HT1080 (cell line): ENCODE results near the gene DYNLT2B. TPM values are rescaled to one million over a fixed set of nuclear protein-coding genes. Genes with fewer than 3 reads are reported as not detected.
"Not testable (repeated sequence)": the region's sequence is repeated elsewhere in the genome, so short reads cannot be mapped to it uniquely, and the experiment has no call there.

Source experiments
- DNase-seq: peaks from one replicate; pipeline ENCODE4 v3.0.0-alpha.2; 2015; ENCODE audit warnings: low read depth
- small RNA-seq: library from RNA; depleted of rRNA; stranded (forward); fragments of <200 nt; gene quantifications from one replicate; pipeline ENCODE3, GENCODE V24; 2014
- total RNA-seq: library from RNA; depleted of rRNA; stranded (reverse); fragments of >200 nt; shearing (Covaris generic); gene quantifications from 2 replicates; pipeline ENCODE4 v1.2.3, GENCODE V29; 2014; rRNA removed

Gene DYNLT2B
- total RNA-seq, 1 experiment from 2014 or later: 5.3 TPM

- no peak for DNase-seq
These were observed 44.4 kb downstream of the DYNLT2B start for GRCh38 chr3:196273655-196274054.

GRCh38 chr3:196272826-196273225 is 45.2 kb downstream of the DYNLT2B start:
- no peak for DNase-seq

GRCh38 chr3:196270499-196270898 is 47.5 kb downstream of the DYNLT2B start:
- DNase-seq: no peak

GRCh38 chr3:196268284-196269163 is 49.5 kb downstream of the DYNLT2B start:
- DNase-seq: peak; percentile 85

- DNase-seq: no peak
These were observed 54.2 kb downstream of the DYNLT2B start for GRCh38 chr3:196263819-196264218.

GRCh38 chr3:196260784-196261183 is 57.3 kb downstream of the DYNLT2B start:
- DNase-seq: no peak

GRCh38 chr3:196255776-196256175 is 62.3 kb downstream of the DYNLT2B start:
- no peak for DNase-seq

- no peak for DNase-seq
These were observed 63.4 kb downstream of the DYNLT2B start for GRCh38 chr3:196254376-196255283.

GRCh38 chr3:196251918-196252317 is 66.1 kb downstream of the DYNLT2B start:
- no peak for DNase-seq

GRCh38 chr3:196246612-196247308 is 71.3 kb downstream of the DYNLT2B start:
- DNase-seq: peak; percentile 100

- DNase-seq: not testable (repeated sequence)
These were observed 73.9 kb downstream of the DYNLT2B start for GRCh38 chr3:196244166-196244565.

- DNase-seq: no peak
These were observed 76.3 kb downstream of the DYNLT2B start for GRCh38 chr3:196241704-196242103.

Small RNAs within 50 kb of the gene (small RNA-seq; reads per million reads assigned to genes)
- gene AC069257.2 (not detected), gene RNU6-910P (not detected)

Other genes starting within 250 kb of the DYNLT2B start
- gene TFRC, start 236.2 kb downstream of the DYNLT2B start, total RNA-seq: 408 and 410 TPM in 2 replicates
- not detected in 2 replicates for gene ZDHHC19, start 106.8 kb downstream of the DYNLT2B start, total RNA-seq
- gene SLC51A, start 101.7 kb downstream of the DYNLT2B start, total RNA-seq: not detected in 2 replicates
- 71.0 and 76.7 TPM in 2 replicates for gene PCYT1A, start 30.5 kb downstream of the DYNLT2B start, total RNA-seq
- 50.2 and 63.3 TPM in 2 replicates for gene TM4SF19, start 20.1 kb upstream of the DYNLT2B start, total RNA-seq
- 9.3 and 14.7 TPM in 2 replicates for gene UBXN7, start 114.2 kb upstream of the DYNLT2B start, total RNA-seq
- 15.1 and 25.0 TPM in 2 replicates for gene RNF168, start 185.5 kb upstream of the DYNLT2B start, total RNA-seq
- 0.14 TPM in 1 of 2 replicates, not detected in the other for gene SMCO1, start 197.1 kb upstream of the DYNLT2B start, total RNA-seq